ENCODE data around the gene MIAT. TPM values are rescaled to one million over a fixed set of nuclear protein-coding genes. Genes with fewer than 3 reads are reported as not detected.
"Not testable (repeated sequence)": the region's sequence is repeated elsewhere in the genome, so short reads cannot be mapped to it uniquely, and the experiment has no call there.

Gene MIAT
- total and polyA plus RNA-seq, 2 of the 8 experiments (the other 6 are each of a cell fraction or from before 2014, with no cell fraction given), result 27.6 to 36.0 TPM

DNA sequence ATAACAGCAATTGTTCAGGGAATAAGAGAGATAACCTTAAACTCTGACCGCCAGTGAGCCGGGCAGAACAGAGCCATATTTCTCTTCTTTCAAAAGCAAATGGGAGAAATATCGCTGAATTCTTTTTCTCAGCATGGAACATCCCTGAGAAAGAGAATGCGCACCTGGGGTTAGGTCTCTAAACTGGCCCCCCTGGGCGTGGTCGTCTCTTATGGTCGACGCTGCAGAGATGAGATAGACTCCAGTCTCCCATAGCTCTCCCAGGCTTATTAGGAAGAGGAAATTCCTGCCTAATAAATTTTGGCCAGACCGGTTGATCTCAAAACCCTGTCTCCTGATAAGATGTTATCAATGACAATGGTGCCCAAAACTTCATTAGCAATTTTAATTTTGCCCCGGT lies 43.6 kb upstream of the MIAT start:
- DNase-seq (ENCODE audit: low read depth in 1 of 2, low spot score in 2 of 2), result peak; percentile 34 to 70
- not testable (repeated sequence) for H2BK20ac ChIP-seq (ENCODE audit: low read length); H2AK5ac ChIP-seq (ENCODE audit: low read depth, low read length); H2AFZ ChIP-seq (ENCODE audit: low read length); H2BK12ac ChIP-seq (ENCODE audit: low read depth, low read length); H2BK15ac ChIP-seq (ENCODE audit: low read length); H4K5ac ChIP-seq (ENCODE audit: insufficient read length, low read depth, low read length); H3K36me3 ChIP-seq (ENCODE audit: control insufficient read depth in 2 of 4, insufficient read depth in 4 of 4, low read length in 3 of 4); H3K18ac ChIP-seq (ENCODE audit: extremely low read depth, low read length); H3K23me2 ChIP-seq (ENCODE audit: low read depth, low read length); H3K4ac ChIP-seq (replicated peaks; ENCODE audit: insufficient read length, low read depth, low read length); H2BK120ac ChIP-seq (replicated peaks; ENCODE audit: low read depth, low read length); FAIRE-seq; H3K23ac ChIP-seq (ENCODE audit: insufficient read length); H4K91ac ChIP-seq (replicated peaks; ENCODE audit: insufficient read length, low read length); H3K14ac ChIP-seq (ENCODE audit: insufficient read length); H3K79me2 ChIP-seq (ENCODE audit: control insufficient read depth in 1 of 2, insufficient read depth in 2 of 2, low read length in 2 of 2); H3K79me1 ChIP-seq (ENCODE audit: low read depth, low read length); H3K27ac ChIP-seq (ENCODE audit: low read depth, low read length); H3K9ac ChIP-seq (replicated peaks in 1 of 4; ENCODE audit: extremely low read depth in 1 of 4, low read depth in 3 of 4, low read length in 3 of 4); H4K20me1 ChIP-seq (replicated peaks in 1 of 2; ENCODE audit: control insufficient read depth in 1 of 2, insufficient read depth in 2 of 2, low read length in 2 of 2); H4K8ac ChIP-seq (ENCODE audit: extremely low read depth, insufficient read depth, low read length); H3K9me3 ChIP-seq (ENCODE audit: insufficient read depth in 2 of 2, low read depth in 1 of 2, low read length in 1 of 2); H2BK5ac ChIP-seq (ENCODE audit: low read depth, low read length); H3K56ac ChIP-seq (replicated peaks; ENCODE audit: insufficient read length, low read depth, low read length)
- 2% methylated on average over 10 of the region's 10 CpGs; no CpG with 5 or more reads in 1 of the 2 experiments for WGBS, 2 experiments (ENCODE audit: extremely low coverage in 1 of 2, insufficient coverage in 1 of 2, insufficient read length in 1 of 2, insufficient replicate concordance in 2 of 2, low coverage in 1 of 2, low lambda C conversion rate in 2 of 2, missing lambda C conversion rate in 1 of 2)
- TF ChIP-seq TCF12 (IDR thresholded peaks at IDR 0.05; ENCODE audit: low read depth, low read length), result peak; percentile 98
- peak; percentile 43; the same call in 1 of the 2 replicates for TF ChIP-seq POLR2AphosphoS5 (IDR thresholded peaks at IDR 0.05; ENCODE audit: low read depth, low read length)
- H3K4me1 ChIP-seq (replicated peaks in 1 of 4; ENCODE audit: control insufficient read depth in 3 of 4, insufficient read depth in 4 of 4, low read length in 3 of 4), result peaks cover 22 to 43% (median 28%) of the 10 kb centered on the region in 4 experiments
- CTCF ChIA-PET (ENCODE audit: partially characterized antibody), result interaction anchor here (1.5 to 1.6 kb wide), 2 partner anchors 52 to 59 kb away, joined by 3 to 5 read pairs; no protein-coding TSS in a partner anchor
- H3K4me3 ChIP-seq (ENCODE audit: extremely low read depth in 1 of 4, insufficient read depth in 2 of 4, low read depth in 3 of 4, low read length in 4 of 4), result peak overlapping the region in 2 of 4 experiments; percentile 7 to 45; a peak in 2 of 8 replicates
- peak overlapping the region; percentile 40 to 89 for H3K4me2 ChIP-seq (ENCODE audit: insufficient read depth in 1 of 2, low read depth in 2 of 2, low read length in 2 of 2)
- POLR2A ChIA-PET (ENCODE audit: partially characterized antibody), result interaction anchor here (0.9 to 1.5 kb wide), 3 partner anchors 10 to 55 kb away, joined by 3 to 4 read pairs (median 3); partner anchors contain the start of gene MIAT
- H3K27me3 ChIP-seq (replicated peaks in 1 of 4; ENCODE audit: control insufficient read depth in 3 of 4, extremely low read depth in 1 of 4, insufficient read depth in 3 of 4, low read length in 3 of 4), result peaks cover 5 to 31% (median 26%) of the 10 kb centered on the region in 4 experiments

Measured in H1 (cell line).